ENCODE measurements around the gene TRAM1L1. TPM values are rescaled to one million over a fixed set of nuclear protein-coding genes. Genes with fewer than 3 reads are reported as not detected.

TRAM1L1 gene
- total RNA-seq, 2 experiments from 2014 or later = not detected

DNA sequence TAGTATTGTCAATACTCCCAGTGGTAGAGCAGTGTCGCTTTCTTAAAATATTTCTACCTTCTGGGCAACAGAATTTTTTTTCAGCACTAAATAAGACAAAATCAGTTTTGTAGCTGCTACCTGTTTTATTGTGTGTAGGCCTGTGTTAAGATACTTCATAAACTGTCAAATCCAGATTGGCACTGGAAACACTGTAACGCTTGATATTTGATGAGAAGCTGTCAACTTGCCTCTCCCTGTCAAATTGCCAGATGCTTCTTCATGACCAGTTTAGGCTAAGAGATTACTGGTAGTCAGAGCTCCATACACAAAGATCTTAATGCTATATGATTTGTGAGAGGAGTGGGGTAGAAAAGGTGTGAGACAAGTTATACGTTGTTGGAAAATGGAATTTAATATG is 17.3 kb downstream of the TRAM1L1 start:
- BruUV-seq (replicated peaks) = no TSS peak

DNA sequence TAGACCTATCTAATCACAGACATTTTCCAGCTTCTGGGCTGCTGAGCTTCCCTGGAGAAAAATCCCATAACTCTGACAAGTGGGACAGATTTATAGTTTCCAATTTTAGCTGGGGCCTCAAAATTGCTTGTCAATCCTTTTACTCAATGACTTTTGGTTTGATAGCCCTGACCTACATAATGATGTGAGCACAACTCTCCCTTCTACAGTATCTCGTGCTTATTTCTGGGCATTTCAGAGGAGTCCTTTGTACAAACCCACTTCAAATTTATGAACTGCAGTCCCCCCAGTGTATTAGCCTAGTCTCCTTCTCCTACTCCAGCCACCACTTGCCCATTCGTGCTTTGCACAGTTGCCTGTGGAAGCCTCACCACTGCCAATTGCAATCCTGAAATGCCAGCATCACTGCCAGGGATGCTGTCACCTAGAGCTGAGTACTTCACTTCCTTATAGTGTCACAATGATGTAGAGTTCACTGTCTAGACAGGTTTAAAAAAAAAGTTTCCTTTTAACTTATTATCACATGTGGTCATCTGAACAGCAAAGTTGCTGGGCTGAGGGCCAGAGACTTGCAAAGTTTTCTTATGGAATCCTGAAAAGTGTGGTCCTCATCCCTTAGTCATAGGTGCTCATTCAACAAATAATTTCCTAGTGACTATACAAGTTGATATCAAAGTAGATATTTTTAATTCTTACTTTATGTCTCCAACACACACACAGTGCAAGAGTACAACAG is 21.2 kb downstream of the TRAM1L1 start:
- BruUV-seq (replicated peaks) = no TSS peak
- POLR2A ChIA-PET = interaction anchor here (0.6 kb wide), 1 partner anchor 74 kb away, joined by 3 read pairs; no protein-coding TSS in a partner anchor
- intact Hi-C loops (cut with micrococcal nuclease; ENCODE audit: unreplicated experiment) = no loop called here

More for the DNA sequence above, 17.3 kb downstream of the TRAM1L1 start:
- no peaks in the 10 kb centered on the region for H3K36me3 ChIP-seq (ENCODE audit: insufficient read depth, low read length)
- POLR2A ChIA-PET = interaction anchor here (0.5 kb wide), 1 partner anchor 85 kb away, joined by 3 read pairs; no protein-coding TSS in a partner anchor
- no peaks in the 10 kb centered on the region for H3K9me2 ChIP-seq (ENCODE audit: insufficient read depth, low read length)
- H4K20me1 ChIP-seq (ENCODE audit: insufficient read depth, low read length) = no peaks in the 10 kb centered on the region
- H3K9me3 ChIP-seq (ENCODE audit: low read length) = no peaks in the 10 kb centered on the region
- no peak overlapping the region for H3K4me3 ChIP-seq (ENCODE audit: low read depth, low read length, poor library complexity, severe bottlenecking)
- H2AFZ ChIP-seq (ENCODE audit: low read length) = no peak overlapping the region
- no peaks in the 10 kb centered on the region for H3K4me1 ChIP-seq (ENCODE audit: insufficient read depth, low read length, poor library complexity, severe bottlenecking)
- H3K79me2 ChIP-seq (ENCODE audit: insufficient read depth, low read depth, low read length) = no peaks in the 10 kb centered on the region
- intact Hi-C loops (cut with micrococcal nuclease; ENCODE audit: unreplicated experiment) = no loop called here
- CTCF ChIA-PET (ENCODE audit: unreplicated experiment) = no interaction called here
- H3K27ac ChIP-seq (ENCODE audit: low read depth, low read length, poor library complexity, severe bottlenecking) = no peak overlapping the region
- DNase-seq (ENCODE audit: low spot score) = no peak
- no peak overlapping the region for H3K4me2 ChIP-seq (ENCODE audit: low read length)
- TF ChIP-seq EZH2phosphoT487 (IDR thresholded peaks at IDR 0.05; ENCODE audit: borderline replicate concordance, low read depth, low read length) = no peak
- TF ChIP-seq, protein P1, sequence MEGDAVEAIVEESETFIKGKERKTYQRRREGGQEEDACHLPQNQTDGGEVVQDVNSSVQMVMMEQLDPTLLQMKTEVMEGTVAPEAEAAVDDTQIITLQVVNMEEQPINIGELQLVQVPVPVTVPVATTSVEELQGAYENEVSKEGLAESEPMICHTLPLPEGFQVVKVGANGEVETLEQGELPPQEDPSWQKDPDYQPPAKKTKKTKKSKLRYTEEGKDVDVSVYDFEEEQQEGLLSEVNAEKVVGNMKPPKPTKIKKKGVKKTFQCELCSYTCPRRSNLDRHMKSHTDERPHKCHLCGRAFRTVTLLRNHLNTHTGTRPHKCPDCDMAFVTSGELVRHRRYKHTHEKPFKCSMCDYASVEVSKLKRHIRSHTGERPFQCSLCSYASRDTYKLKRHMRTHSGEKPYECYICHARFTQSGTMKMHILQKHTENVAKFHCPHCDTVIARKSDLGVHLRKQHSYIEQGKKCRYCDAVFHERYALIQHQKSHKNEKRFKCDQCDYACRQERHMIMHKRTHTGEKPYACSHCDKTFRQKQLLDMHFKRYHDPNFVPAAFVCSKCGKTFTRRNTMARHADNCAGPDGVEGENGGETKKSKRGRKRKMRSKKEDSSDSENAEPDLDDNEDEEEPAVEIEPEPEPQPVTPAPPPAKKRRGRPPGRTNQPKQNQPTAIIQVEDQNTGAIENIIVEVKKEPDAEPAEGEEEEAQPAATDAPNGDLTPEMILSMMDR (conservative IDR thresholded peaks at IDR 0.05; ENCODE audit: low read length) = no peak

More for the DNA sequence above, 21.2 kb downstream of the TRAM1L1 start:
- Histone ChIP-seq H3K36me3 (ENCODE audit: insufficient read depth, low read length) (no peaks in the 10 kb centered on the region), H3K4me3 (ENCODE audit: low read depth, low read length, poor library complexity, severe bottlenecking) (no peak overlapping the region), H3K9me3 (ENCODE audit: low read length) (no peaks in the 10 kb centered on the region), H3K27ac (ENCODE audit: low read depth, low read length, poor library complexity, severe bottlenecking) (no peak overlapping the region), H2AFZ (ENCODE audit: low read length) (no peak overlapping the region), H3K79me2 (ENCODE audit: insufficient read depth, low read depth, low read length) (no peaks in the 10 kb centered on the region), H4K20me1 (ENCODE audit: insufficient read depth, low read length) (no peaks in the 10 kb centered on the region), H3K4me1 (ENCODE audit: insufficient read depth, low read length, poor library complexity, severe bottlenecking) (no peaks in the 10 kb centered on the region), H3K9me2 (ENCODE audit: insufficient read depth, low read length) (no peaks in the 10 kb centered on the region), H3K4me2 (ENCODE audit: low read length) (no peak overlapping the region)
- no peak for TF ChIP-seq EZH2phosphoT487 (IDR thresholded peaks at IDR 0.05; ENCODE audit: borderline replicate concordance, low read depth, low read length)
- TF ChIP-seq, protein P1 (conservative IDR thresholded peaks at IDR 0.05; ENCODE audit: low read length) = no peak
- CTCF ChIA-PET (ENCODE audit: unreplicated experiment) = no interaction called here
- no peak for DNase-seq (ENCODE audit: low spot score)

All from OCI-LY7 (cell line).